ENCODE measurements around the gene IPO13.

Gene IPO13

GRCh38 chr1:43974443-43975248 lies 27.9 kb downstream of the IPO13 start, which contains the start of gene ATP6V0B:
Gene ATP6V0B (plus strand): TSS chr1:43974960. CDS start chr1:43975041, 81 bp downstream.
- DNase-seq = peak; percentile 61 to 98 (median 92)

- DNase-seq = peak in 9 of 14 donors; percentile 30 to 70 (median 52)
Observed at GRCh38 chr1:43975249-43975961, 28.7 kb downstream of the IPO13 start.

- DNase-seq = no peak
Observed at GRCh38 chr1:43976045-43976444, 29.3 kb downstream of the IPO13 start.

- no peak for DNase-seq
Observed at GRCh38 chr1:43976890-43977289, 30.1 kb downstream of the IPO13 start.

GRCh38 chr1:43977376-43978263 lies 30.9 kb downstream of the IPO13 start:
- no peak for DNase-seq

DNA sequence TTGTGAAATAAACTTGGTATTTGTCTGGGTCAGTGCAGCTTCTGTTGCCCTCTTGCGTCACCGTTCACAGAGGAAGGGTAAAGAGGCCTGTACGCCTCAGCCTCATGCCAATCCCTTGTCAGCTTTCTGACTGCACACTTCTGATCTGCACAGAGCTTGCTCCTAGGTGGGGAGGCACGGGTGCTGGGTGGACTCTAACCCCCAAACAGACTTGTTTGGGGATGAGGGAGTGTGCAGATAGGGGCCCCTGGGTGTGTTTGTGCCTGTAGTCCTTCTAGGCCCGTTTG lies 31.5 kb downstream of the IPO13 start:
- no peak for DNase-seq

- peak in 10 of 14 donors; percentile 9 to 68 (median 24) for DNase-seq
Observed at GRCh38 chr1:43978551-43979260, 32.0 kb downstream of the IPO13 start, which contains the start of gene B4GALT2. Gene B4GALT2 (plus strand): TSS chr1:43979210. CDS start chr1:43981161, 1,951 bp downstream.

DNA sequence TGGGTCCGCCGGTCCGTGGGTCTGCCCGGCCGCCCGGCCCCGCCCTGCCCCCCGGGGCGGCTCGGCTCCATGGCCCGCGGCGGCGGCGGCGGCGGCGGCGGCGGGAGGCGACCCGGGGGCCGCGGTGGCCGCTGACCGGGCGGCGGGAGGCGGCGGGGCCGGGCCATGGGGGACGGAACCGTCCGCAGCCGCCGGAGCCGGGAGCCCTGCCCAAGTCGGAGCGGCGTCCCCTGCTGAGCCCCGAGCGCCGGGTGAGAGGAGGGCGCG lies 32.4 kb downstream of the IPO13 start:
- DNase-seq = no peak

- DNase-seq = peak in 11 of 14 donors; percentile 11 to 55 (median 29)
Observed at GRCh38 chr1:43979528-43980254, 32.9 kb downstream of the IPO13 start.

GRCh38 chr1:43980255-43981134 lies 33.7 kb downstream of the IPO13 start:
- DNase-seq = no peak

DNA sequence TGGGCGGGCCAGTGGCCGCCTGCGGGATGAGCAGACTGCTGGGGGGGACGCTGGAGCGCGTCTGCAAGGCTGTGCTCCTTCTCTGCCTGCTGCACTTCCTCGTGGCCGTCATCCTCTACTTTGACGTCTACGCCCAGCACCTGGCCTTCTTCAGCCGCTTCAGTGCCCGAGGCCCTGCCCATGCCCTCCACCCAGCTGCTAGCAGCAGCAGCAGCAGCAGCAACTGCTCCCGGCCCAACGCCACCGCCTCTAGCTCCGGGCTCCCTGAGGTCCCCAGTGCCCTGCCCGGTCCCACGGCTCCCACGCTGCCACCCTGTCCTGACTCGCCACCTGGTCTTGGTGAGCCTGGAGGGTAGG lies 34.4 kb downstream of the IPO13 start:
- no peak for DNase-seq

DNA sequence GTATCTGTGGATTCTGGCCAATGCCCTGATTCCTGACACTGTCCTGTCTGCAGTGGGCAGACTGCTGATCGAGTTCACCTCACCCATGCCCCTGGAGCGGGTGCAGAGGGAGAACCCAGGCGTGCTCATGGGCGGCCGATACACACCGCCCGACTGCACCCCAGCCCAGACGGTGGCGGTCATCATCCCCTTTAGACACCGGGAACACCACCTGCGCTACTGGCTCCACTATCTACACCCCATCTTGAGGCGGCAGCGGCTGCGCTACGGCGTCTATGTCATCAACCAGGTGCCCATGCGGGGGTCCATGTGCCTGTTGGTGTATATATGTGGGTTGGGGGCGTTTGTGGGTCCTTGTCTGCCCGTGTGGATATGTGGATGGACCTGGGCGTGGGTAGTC lies 34.9 kb downstream of the IPO13 start:
- no peak for DNase-seq

DNA sequence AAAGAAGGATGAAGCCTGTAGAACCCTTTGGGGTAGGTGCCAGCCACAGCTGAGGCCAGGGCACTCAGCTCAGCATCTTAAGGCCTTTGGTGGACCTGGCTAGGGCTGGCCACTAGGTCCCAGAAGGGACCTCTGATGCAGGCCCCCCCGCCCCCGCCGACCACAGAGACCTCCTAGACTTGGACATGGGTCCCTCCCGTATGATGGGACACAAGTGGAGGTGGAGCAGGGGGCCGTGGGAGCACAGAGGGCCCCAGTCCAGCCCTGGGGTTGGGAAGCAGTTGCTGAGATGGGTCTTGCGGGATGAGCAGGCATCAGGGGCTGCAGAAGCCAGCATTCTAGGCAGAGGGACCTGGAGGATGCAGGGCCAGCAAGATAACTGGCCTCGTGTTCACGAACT lies 35.5 kb downstream of the IPO13 start:
- DNase-seq = no peak

GRCh38 chr1:43982808-43983207 lies 36.1 kb downstream of the IPO13 start:
- DNase-seq = no peak

- DNase-seq = no peak
Observed at GRCh38 chr1:43983253-43983899, 36.6 kb downstream of the IPO13 start.

GRCh38 chr1:43984855-43985254 lies 38.1 kb downstream of the IPO13 start:
- DNase-seq = no peak

GRCh38 chr1:43985984-43986595 lies 39.3 kb downstream of the IPO13 start:
- no peak for DNase-seq

DNA sequence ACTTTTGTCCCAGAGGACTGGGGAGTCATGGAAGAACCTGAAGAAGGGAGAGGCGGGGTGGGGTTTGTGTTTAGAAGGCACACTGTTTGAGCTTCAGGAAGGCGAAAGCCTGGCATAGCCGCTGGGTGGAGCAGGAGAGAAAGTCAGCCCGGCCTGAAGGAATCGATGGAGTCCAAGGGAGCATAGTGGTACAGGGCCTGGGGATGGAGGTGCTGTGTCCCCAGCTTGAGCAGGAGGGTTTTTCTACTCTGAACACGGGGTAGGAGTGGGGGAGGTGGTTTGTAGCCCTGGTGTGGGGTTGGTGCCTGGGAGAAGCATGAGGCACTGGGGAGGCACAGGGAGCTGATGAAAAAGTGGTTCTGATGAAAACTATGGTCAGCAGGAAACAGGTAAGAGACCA lies 40.0 kb downstream of the IPO13 start:
- DNase-seq = no peak

DNA sequence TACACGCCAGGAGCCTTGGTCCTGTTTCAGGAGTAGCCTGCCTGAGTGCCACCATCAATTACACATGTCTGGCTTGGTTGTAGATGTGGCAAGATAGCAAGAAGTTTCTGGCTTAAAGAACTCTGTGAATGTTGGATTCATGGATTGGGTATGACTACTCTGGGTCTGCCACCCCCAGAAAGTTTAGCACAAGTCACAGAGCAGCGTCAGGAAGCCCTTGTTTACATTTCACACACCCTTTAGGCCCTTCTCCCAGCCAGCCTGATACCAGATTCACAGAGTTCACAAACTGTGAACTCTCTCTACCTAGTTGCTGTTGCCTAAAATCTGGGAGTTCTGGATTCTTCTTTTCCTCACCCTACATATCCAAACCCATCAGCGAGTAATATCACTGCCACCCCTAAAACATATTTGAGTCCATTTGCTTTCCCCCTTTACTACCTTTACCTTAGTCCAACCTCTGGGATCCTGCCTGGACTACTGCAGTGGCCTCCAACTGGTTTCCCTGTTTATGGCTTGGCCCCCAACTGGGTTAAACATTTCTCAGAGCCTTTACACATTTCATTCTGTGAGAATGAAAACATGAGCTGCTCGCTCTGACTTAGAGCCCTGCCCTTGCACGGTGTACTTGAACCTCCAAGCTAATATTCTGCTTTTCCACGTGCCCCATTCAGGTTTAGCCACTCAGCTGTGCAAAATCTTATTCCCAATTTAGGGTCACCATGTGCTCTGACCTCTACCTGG lies 40.6 kb downstream of the IPO13 start:
- DNase-seq = no peak

All from C1 segment of cervical spinal cord (tissue), 14 donors.